Glomerular visceral epithelial cell (primary cell): Measurements from ENCODE around the gene CDC42.
"Not testable (repeated sequence)": the region's sequence is repeated elsewhere in the genome, so short reads cannot be mapped to it uniquely, and the experiment has no call there.

ENCODE experiments used
- DNase-seq: peaks from one replicate; pipeline ENCODE4 v3.0.0-alpha.2; 2016; ENCODE audit errors: extremely low spot score

CDC42 gene

DNA sequence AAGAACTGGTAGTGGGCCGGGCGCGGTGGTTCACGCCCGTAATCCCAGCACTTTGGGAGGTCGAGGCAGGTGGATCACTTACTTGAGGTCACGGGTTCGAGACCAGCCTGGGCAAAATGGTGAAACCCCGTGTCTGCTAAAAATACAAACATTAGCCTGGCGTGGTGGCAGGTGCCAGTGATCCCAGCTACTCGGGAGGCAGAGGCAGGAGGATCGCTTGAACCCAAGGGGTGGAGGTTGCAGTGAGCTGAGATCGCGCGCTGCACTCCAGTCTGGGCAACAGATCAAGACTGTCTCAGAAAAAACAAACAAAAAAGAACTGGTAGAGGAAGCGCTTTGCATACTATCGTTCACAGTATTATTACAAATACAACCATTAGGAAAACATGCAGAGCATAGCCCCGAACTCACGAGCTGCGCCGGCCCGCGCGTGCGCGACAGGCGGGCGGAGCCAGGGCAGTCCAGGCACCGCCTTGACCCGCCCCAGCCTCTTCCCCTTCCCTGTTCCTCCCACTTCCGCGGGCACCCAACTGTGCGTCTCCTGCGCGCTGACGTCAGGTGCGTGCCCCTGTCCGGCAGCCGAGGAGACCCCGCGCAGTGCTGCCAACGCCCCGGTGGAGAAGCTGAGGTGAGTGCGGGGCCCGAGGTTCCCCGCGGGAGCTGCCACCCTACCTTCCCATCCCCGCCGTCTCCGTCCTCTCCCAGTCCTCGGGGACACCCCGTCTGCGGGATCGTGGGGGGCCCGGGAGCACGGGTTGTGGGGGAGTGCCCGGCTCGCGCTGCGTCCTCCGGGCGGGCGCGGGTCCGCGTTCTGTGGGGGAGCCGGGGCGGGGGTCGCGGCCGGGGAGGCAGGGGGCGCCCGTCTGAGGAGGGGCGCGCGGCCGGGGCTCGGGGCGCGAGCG lies at the start of gene CDC42:
Gene CDC42 (plus strand): TSS at position 595 of the 902 bp plus-strand sequence. CDS start 25,770 bp downstream, outside the sequence.
- DNase-seq, result peak; percentile 97

DNA sequence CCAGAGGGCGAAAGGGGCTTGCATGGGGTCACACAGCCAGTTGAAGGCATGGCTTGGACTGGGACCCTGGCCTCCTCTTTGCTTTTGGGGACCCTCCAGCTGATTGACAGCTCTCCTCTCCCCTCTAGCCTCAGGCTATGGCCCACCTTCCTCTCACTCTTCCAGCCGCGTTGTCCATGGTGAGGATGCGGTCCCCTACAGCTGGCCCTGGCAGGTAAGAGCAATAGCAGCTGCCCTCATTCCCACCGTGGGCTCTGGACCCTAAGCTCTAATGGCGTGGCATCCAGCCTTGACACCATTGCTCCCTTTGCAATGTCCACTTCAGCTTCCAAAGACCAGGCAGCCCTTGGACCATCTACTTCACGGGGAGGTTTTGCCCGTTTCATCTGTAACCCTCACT lies 49.6 kb upstream of the CDC42 start:
- DNase-seq, result not testable (repeated sequence)

DNA sequence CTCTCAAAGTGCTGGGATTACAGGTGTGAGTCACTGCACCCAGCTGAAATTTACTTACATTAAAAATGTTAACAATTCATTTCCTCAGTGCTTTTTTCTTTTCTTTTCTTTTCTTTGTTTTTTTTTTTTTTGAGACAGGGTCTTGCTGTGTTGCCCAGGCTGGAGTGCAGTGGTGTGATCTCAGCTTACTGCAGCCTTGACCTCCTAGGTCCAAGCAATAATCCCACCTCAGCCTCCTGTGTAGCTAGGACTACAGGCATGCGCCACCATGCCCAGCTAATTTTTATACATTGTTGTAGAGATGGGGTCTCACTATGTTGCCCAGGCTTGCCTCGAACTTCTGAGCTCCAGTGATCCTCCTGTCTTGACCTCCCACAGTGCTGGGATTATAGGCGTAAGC lies 48.5 kb upstream of the CDC42 start:
- DNase-seq, result not testable (repeated sequence)

DNA sequence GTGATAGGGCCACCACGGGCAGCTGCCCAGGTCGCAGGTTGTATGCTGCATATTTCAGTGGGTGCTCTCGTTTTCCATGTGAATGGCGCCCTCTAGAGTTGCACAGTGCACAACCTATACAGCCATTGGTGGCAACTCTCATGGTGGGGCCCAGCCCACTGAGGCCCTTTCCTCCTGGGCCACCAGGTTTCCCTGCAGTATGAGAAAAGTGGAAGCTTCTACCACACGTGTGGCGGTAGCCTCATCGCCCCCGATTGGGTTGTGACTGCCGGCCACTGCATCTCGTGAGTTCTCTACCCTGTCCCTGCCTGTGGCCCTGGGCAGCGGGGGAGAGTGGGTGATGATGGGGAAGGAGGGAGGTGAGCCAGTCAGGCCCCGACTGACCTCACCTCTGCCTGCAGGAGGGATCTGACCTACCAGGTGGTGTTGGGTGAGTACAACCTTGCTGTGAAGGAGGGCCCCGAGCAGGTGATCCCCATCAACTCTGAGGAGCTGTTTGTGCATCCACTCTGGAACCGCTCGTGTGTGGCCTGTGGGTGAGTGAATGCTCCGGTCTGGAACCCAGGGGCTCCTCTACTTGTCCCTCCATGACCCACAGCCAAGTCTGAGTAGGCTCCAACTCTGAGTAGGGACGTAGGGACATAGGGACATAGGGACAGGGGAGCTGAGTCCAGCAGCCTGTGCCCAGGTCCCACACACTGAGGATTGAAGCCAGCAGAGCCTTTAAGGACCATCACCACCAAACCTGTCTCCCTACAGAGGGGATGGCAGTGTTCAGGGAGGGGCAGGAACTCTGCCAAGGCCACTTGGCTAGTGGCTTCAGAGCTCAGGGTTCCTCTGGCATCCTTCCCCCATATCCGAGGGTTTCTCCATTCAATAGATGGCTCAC lies 47.0 kb upstream of the CDC42 start:
- peak; percentile 30 for DNase-seq

DNA sequence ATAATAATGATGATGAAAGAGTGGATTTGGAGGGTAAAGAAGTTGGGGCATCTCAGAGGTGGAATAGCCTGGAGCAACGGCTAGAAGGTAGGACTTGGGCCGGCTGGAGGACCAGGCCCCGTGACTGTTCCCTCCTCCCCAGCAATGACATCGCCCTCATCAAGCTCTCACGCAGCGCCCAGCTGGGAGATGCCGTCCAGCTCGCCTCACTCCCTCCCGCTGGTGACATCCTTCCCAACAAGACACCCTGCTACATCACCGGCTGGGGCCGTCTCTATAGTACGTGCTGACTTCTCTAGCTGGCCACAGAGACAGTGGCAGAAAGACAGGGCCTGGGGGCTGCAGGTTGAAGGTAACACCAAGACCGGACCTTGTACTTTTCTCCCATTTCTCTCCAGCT lies 45.8 kb upstream of the CDC42 start:
- DNase-seq, result not testable (repeated sequence)

DNA sequence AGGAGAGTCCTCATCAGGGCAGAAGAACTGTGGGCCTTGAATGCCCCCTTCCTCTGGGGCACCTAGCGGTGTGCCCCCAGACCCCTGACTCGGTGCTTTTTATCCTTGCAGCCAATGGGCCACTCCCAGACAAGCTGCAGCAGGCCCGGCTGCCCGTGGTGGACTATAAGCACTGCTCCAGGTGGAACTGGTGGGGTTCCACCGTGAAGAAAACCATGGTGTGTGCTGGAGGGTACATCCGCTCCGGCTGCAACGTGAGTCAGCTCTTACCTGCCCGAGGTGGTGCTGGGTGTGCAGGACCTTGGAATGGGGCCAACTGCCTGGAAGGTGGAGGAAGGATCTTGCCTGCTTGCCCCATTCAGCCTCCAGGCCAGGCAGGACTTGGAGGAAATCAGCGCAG lies 45.2 kb upstream of the CDC42 start:
- DNase-seq, result not testable (repeated sequence)

DNA sequence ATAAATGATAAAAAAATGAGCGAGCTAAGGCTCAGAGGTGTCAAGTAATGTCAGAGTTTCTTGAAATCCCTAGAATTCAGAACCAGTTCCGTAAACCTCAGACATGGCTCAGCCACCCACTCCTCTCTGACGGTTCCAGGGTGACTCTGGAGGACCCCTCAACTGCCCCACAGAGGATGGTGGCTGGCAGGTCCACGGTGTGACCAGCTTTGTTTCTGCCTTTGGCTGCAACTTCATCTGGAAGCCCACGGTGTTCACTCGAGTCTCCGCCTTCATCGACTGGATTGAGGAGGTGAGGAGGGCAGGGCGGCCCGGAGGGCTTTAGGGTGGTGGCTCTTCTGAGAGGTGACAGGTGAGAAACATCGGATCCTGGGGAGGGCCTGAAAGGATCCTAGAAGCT lies 42.9 kb upstream of the CDC42 start:
- DNase-seq, result not testable (repeated sequence)

DNA sequence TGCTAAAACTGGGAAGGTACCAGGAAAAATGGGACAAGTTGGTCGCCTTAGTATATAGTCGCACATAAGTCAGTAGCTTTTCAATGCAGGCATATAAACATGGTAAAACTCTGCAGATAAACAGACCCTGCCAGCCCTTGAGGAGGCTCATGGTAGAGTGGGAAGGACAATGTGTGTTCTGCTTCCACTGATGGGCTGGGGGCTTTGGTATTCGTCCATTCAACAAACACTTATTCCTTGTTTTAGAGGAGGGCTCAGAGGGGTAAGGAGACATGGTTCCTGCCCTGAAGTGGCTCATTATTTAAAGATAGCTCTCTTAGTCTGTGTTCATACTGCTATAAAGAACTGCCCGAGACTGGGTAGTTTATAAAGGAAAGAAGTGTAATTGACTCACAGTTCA lies 39.8 kb upstream of the CDC42 start:
- DNase-seq, result not testable (repeated sequence)

DNA sequence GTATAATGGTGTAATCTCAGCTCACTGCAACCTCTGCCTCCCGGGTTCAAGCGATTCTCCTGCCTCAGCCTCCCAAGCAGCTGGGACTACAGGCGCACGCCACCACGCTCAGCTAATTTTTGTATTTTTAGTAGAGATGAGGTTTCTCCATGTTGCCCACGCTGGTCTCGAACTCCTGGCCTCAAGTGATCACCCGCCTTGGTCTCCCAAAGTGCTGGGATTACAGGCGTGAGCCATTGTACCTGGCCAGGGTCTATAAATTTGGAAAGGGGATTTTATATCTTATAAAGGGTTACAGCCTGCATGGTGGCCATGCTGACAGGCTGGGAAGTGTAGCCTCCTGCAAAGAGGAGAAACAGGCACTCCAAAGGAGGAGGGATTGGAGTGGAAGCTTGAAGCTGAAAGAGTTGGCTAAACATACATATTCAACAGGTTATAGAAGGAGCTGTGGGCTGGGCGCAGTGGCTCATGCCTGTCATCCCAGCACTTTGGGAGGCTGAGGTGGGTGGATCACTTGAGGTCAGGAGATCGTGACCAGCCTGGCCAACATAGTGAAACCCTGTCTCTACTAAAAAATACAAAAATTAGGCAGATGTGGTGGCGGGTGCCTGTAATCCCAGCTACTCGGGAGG lies 37.8 kb upstream of the CDC42 start:
- not testable (repeated sequence) for DNase-seq

DNA sequence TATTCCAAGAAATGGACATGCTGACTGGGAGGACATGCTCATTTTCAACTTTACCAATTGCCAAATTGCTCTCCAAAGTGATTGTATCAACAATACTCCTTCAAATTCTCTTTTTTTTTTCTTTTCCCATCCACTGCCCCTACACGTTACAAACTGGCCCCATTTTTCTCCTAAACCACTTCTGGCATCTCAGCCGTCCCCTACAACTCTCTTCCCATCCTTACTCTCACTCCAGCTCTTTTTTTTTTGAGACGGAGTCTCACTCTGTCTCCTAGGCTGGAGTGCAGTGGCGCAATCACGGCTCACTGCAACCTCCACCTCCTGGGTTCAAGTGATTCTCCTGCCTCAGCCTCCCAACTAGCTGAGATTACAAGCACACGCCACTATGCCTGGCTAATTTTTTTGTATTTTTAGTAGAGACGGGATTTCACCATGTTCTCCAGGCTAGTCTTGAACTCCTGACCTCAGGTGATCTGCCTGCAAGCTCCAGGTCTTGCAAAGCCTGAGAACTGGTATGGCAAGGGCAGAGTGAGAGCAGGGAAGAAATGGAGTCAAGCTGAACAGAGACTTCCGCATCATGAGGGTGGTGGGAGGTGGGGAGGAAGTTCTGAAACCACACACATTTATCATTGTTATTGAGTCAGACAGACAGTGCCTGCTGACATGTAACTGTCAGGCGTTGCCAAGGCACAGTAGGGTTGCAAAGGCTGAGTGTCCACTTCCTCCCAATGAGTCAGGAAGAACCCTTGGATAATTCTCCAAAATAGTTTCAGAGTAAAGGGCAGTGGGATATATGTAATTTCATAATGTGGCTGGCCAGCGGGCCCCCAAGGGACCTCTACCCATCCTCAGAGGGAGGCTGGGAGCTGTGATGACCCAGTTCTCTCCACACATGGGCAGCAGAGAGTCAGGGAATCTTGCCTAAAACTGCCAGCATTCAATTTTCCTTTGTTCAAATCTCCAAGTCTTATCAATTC lies 33.6 kb upstream of the CDC42 start:
- DNase-seq, result peak; percentile 84

DNA sequence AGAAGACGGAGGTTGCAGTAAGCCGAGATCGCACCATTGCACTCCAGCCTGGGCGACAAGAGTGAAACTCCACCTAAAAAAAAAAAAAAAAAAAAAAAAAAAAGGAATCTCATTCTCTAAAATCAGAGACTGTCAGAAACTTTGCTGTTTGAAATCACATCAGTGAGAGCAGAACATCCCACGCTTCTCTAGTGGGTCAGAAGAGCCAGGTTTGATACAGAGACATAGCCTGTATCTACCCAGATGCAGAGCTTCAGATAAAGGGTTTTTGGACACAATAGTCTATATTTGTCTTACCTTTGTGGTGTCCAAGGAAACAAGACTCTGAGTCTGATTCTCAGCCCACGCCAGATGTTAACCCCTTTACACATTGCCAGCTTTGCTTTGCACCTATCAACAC lies 31.4 kb upstream of the CDC42 start:
- DNase-seq, result no peak

DNA sequence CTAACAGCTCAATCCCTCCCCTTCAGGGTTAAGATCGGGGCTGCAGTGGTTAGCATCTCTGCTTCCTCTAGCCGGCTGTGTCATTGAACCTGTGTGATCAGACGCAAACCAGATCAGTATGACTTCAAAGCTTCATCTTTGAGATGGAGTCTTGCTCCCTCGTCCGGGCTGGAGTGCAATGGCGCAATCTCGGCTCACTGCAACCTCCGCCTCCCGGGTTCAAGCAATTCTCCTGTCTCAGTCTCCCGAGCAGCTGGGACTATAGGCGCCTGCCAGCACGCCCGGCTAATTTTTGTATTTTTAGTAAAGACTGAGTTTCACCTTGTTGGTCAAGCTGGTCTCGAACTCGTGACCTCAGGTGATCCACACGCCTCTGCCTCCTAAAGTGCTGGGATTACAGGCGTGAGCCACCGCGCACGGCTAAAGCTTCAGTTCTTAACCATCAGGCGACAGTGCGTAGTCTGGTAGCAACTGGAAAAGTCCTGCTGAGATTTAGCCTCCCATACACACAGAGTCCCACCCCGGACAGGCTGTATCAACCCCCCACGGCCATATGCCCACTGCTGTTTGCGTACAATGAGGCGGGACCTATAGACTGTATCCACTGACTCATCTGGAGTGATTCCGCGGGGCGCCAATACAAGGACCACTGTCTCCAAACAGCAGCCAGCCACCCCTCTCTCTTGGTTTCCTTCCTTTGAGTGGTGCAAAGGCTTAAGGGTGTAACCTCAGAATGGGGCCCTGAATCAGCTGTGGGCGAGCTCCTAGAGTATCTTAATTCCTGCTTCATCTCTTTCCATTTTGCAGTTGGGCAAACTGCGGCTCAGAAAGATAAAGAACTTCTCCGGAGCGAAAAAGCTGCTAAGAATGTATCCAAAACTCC lies 27.8 kb upstream of the CDC42 start:
- peak; percentile 78 for DNase-seq

DNA sequence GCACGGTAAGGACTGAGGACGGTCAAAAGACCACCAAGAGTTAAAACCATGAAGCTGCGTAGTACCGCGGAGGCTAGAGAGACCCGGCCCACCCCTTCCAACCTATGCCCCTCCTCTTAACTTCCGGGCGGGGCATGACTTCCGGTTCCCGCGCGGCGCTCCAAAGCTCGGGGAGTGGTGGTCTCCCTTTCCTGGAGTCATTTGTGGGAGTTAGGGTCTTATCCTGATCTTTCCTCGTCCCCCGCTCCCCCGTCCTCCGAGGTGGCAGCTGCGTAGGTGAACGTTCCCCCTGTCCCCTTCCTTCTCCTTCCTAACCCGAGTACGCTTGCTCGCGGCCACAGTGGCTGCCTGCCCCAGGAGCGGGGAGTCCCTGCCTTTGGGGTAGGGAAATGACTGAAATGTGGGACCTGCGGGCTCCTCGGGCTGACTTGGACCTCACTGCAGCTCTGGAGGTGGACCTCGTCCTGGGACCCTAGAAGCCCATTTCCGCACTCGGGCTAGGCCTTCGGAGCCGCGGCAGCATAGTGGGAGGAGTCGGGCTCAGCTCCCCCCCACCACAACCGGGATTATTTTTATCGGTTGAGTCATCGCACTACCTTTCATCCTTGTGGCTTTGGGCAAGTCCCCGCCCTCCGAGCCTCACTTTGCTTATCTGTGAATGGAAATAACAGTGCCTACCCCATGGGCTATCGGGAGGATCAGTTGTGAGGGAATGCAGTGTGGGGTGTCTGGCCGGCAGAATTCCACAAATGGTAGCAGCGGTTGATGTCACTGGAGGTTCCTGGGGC lies 26.9 kb upstream of the CDC42 start:
- DNase-seq, result peak; percentile 92

DNA sequence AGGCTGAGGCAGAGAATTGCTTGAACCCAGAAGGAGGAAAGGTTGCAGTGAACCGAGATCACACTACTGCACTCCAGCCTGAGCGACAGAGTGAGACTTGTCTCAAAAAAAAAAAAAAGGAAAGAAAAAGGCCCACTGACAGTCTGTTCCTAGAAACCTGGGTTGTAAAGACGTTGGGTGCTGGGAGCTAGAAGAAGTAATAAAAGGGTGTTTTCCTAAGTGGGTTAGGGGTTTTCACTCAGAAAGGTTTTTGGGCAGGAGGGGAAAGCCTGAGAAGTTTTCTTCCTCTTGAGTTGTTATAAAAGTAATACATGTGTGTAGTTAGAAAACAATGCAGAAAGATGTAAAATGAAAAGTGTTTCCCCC lies 25.6 kb upstream of the CDC42 start:
- no peak for DNase-seq

DNA sequence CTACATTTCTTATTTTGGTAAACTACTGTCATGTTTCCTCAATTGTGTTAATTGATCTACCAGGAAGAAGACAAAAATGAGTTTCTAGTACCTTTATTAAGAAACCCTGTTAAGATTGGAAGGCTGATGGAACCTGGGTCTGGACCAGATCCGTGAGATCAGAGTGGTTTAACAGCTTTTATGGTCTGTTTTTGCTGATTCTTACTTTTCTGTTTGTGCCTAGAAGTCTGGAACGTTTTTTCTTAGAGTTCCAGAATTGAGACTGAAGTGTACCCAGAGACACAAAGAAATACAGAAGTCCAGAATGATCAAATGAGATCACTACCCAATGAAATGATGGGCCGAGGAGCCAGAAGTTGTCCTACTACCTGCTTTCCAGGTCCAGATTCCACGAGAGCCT lies 22.5 kb upstream of the CDC42 start:
- no peak for DNase-seq

DNA sequence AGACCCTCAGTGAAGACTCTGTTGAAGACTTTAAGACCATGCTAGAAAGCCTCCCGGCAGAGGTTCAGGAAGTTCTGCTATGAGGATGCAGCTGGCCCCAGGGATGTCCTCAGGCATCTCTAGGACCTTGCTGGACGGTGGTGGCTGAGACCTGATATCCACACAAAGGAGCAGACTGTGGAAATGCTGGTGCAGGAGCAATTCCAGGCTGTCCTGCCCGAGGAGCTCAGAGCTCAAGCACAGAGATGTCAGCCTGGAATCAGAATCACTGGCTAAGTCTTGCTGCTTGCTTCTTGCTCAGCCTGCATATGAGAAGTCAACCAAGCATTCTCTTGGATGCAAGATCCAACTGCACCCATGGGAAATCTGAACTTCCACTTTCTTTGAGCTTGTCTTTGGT lies 22.0 kb upstream of the CDC42 start:
- no peak for DNase-seq

DNA sequence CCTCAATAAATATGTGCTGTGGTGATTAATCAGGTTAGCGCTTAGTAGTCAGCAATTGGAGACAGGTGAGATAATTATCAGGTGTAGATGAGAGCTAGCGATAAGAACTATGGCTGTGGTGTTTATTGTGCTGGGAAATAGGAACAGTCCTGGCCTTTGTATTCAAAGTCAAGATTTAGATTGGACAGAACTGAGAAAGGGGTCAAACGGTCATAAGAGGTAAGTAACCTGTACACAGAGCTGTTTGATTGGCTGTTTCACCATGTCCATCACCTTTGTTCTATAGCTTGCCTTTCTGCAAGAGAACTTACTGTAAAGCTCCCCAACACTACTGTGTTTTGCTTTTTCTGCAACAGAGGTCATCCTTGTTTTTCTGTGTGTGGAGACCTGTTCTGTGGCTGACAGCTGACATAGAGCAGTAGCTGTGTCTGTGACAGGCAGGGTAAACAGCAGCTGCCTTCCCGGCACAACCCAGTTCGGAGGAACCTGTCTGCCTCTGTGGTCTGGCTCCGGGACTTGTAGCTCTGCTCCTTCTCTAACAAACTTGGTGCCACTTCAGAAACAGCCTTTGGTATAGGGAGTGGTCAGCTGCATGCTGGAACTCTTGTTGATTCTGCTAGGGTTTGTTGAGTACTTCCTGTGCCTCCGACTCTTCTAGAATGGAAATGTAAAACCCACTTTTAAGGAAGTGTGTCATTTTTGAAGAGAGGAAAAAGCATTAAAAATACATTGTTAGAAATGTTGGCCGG lies 21.1 kb upstream of the CDC42 start:
- DNase-seq, result no peak

DNA sequence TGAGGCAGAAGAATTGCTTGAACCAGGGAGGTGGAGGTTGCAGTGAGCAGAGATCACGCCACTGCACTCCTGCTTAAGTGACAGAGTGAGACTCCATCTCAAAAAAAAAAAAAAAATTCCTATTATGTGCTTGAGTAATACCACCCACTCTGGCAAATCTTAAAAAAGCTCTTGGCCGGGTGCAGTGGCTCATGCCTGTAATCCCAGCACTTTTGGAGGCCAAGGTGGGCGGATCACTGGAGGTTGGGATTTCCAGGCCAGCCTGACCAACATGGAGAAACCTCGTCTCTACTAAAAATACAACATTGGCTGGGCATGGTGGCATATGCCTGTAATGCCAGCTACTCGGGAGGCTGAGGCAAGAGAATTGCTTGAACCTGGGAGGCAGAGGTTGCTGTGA lies 17.7 kb upstream of the CDC42 start:
- DNase-seq, result not testable (repeated sequence)
